Measurements from ENCODE around the gene HS6ST3. TPM values are rescaled to one million over a fixed set of nuclear protein-coding genes. Genes with fewer than 3 reads are reported as not detected.
"Not testable (repeated sequence)": the region's sequence is repeated elsewhere in the genome, so short reads cannot be mapped to it uniquely, and the experiment has no call there.

HS6ST3 gene
- total RNA-seq, 1 donor from 2014 or later: 0.06 TPM

DNA sequence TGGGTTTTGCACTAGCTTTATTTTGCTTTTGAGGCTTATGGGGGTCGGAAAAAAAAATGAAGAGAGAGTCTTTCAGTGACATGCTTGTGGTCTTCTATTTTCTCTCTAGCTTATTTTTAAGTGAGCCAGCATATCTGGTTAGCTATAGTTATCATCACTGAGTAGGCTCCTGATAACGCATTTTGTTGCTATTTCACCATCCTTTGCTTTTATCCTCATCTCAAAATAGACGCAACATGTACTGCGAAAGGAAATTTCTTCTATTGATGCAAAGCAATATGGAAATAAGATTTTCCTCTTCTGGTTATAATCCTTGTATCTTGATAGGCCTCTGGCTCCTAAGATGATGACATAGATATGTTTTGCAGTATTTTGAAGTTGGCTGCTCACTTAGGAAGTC, 630.5 kb downstream of the HS6ST3 start:
- no peak for DNase-seq (ENCODE audit: low spot score)

DNA sequence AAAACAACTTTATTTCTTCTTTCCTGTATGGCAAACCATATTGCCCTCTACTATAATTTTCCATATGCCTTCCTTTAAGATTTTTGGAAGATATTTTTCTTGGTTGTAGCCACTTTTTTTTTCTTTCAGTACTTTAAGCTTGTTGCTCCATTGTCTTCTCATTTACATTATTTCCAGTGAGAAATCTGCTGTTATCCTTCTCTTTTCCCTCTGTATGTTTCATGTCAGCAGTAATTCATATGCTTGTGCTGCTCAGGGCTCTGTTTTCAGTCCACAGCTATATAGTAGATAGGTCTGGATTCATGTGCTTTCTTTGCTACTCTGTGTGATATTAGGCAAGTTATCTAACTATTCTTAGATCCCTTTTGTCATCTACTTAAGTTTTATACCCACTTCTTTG, 636.7 kb downstream of the HS6ST3 start:
- no peak for DNase-seq (ENCODE audit: low spot score)

DNA sequence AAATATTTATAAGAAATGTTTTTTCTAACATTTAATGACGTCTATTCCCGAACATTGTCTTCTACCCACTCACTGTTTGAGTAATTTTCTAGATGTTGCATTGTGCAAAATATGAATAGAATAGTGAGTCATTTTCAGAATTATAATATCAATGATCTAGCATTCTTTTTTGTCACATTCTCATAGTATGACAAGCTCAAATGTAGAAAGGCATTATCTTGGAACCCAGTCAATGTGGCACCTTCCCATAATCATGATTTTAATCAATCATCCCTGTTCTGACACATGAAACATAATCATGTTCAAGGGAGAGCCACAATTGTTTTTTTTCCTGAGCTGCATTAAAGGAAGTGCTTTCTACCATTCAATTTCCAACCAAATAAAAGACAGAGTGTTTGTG, 638.6 kb downstream of the HS6ST3 start:
- no peak for DNase-seq (ENCODE audit: low spot score)

DNA sequence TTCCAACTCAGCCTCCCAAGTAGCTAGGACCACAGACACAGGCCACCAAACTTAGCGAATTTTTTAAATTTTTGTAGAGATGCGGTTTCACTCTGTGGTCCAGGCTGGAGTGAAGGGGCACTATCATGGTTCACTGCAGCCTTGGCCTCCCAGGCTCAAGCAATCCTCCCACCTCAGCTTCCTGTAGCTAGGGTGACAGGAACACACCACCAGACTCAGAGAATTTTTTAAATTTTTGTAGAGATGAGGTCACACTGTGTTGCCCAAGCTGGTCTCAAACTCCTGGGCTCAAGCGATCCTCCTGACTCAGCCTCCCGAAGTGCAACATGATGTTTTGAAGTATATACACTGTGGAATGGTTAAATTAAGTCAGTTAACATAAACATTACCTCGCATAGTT, 640.8 kb downstream of the HS6ST3 start:
- no peak for DNase-seq (ENCODE audit: low spot score)

DNA sequence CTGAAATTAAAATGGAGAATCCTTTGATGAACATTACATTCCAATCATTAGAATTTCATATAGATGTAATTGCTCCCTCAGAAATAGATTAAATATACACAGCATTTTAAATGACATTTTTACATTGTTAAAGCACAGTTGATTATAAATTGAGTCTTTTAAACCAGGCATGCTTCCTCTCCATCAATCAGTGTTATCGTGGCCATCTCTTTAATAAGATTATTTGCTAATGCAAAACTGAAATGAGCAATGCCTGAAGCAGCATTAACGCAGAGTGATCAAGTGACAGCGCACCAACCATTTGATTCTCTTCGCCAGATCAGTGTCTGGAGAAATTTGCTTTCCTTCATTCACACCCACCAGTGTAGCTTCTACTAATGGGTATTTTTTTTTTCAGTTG, 644.6 kb downstream of the HS6ST3 start:
- no peak for DNase-seq (ENCODE audit: low spot score)

DNA sequence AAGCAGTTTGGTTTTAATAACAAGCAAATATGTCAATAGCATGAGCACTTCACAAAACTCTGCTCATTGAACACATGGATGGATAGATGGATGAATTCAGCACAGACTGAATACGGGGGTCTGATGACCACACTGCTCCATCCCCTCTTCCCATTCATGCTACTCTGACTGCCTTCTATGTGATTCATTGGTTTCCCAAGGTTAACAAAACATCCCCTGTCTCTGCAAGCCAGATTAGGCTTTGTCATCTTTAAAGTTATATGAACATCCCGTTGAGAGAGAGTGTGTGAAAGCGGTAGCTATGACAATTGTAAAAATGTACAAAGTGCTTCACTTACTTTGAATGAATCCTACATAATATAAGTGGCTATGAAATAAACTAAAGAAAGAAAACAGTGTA, 651.9 kb downstream of the HS6ST3 start:
- DNase-seq (ENCODE audit: low spot score): no peak

DNA sequence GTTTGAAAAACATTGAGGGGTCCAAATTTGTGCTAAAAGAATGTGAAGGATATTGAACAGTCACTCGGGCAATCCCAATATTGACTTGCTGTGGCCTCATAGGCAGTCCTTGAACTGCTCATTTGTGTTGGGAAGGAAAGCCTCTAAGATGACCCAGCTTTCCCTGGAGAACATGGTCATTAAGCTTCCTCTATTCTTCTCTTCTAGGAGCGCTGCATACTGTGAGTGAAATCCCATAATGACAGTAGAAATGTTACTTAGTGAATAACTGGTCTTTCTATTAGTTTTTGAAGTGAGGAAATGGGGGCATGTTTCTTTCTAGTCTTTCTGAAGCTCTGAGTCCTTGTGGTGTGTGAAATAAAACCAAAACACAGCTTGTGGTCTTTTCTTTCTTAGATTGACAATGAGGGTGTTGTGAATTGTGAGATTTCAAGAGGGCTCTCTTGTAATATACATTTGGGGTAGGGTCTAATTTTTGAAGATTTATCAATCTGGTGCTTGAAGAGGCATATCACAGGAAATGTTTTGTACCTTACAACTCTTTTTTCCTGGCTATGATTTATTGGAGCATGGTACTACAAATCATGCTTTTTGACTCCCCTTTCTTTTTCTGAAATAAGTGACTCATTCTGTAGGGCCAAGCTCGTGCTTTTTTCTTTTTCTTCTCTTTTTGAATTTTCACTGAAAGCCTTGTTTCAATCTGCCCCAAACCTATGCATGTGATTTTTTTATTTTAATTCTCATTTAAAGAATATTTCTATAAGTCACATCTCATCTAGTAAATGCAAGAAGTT, 653.6 kb downstream of the HS6ST3 start:
- no peak for DNase-seq (ENCODE audit: low spot score)

DNA sequence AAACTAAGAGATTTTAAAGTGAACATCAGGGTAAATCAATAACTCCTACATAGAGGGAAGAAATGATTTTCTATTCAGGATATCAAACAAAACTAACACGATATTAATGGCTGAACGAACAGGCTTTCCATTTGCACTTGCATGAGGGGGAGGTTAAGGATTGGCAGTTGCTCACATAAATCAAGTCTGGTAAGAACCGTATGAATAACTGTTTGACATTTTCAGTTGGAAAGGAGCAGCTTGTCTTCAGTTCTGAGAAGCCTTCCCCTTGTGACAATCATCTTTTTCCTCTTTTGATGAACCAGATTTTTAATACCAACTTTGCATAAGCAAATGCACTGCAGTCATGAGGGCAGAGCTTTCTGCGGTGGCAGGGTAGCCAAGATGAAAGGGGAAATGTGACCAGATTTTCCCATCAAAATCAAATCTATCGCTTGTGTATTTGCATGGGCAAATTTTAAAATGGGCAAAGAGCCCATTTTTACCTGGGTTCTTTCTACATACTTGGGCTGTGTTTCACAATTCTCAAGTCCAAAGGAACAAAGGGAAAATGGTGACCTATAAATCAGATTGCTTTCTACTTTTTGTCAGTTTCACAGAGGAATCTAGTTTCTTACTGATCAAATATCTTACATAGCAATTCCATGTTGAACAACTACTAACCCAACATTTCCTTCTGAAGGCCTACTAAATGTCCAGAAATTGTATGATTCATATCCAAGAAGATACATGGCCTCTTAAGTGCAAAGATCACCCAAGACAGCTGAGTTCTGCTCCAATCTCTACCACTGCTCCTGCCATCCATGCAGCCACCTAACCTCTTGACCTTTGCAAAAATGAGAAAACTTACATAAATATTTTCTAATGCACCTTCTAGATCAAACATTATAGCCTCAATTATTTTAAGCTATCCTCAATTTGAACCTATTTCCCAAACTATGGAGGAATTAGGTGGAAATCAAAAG, 654.7 kb downstream of the HS6ST3 start:
- DNase-seq (ENCODE audit: low spot score): no peak

DNA sequence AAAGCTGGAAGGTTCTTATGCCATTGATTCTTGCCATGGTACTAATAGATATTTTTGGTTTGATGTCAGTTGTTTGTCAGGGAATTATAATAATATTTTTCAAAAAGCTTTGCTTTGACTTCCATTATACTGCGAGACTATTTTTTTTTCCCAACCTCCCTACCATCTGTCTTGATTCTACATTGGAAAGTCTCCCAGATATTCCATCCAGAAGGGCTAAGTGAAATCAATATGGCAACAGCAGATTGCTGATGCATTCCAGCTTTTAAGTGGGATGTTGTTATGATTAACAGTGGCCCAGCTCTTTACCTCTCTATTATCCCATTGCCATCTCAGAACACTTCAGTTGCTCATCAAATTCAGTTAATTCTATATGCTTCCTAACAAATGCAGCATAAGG, 657.0 kb downstream of the HS6ST3 start:
- DNase-seq (ENCODE audit: low spot score): no peak

DNA sequence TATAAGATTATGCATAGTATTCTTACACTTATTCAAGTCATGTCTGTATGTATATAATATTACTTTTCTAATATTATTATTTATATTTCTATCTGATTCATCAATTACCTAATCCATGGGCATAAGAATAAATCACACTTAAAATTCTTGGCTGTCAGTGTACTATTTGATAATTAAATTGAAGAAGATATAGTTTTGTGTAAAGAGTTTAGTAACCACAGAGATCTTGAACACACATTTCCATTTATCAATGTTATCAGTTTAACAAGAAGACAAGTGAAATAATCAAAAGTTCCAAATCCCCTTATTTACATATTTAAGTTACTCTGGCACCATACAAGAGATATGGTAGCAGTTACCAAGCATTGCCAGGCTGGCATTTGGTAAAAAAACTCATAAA, 659.9 kb downstream of the HS6ST3 start:
- DNase-seq (ENCODE audit: low spot score): no peak

DNA sequence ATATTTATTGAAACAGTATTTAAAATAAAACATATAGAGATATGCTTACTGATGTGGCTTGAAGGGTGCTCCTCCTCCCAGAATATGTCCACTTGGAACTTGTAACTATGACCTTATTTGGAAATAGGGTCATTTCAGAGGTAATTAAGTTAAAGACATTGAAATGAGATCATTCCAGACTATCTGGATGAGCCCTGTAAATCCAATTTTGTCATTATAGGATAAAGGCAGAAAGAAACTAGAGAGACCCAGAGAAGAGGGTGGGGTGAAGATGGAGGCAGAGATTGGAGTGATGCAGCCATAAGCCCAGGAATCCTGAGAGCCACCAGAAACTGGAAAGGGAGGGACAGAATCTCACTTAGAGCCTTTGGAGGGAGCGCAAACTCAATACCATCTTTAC, 661.2 kb downstream of the HS6ST3 start:
- DNase-seq (ENCODE audit: low spot score): no peak

DNA sequence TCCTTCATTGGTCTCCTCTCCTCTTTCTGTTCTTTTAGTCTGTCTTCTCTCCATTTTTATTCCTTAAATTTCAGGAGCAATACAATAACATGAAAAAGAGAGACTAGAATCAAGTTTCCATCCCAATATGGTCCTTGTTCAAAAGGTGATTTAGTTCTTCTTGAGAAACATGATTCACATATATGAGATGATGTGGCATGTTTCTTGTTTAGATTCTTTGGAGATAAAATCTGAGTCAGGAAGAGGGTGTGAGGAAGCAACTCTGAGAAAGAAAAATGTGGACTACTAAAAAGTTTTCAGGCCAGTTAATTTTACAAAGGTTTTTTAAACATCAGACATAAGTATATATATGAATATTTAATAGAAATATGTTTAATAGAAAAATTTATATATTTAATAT, 673.0 kb downstream of the HS6ST3 start:
- no peak for DNase-seq (ENCODE audit: low spot score)

DNA sequence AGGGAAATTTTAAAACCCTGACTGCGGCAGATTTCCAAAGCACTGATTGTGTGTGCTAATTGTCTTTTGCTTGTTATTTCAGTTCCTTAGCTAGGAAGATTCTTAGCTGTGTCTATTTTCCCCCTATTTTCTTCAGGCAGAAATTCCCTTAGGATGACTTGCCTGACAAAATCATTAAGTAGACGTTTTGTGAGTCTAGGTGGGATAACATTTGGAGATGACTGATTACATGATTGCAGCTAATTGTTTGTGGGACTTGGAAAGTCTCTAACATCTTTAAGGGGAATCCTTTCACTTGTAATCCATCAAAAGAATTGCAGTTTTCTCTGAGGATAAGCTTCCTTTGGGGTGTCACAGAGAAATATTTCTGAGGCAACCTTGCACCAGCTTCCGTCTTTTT, 676.4 kb downstream of the HS6ST3 start:
- no peak for DNase-seq (ENCODE audit: low spot score)

DNA sequence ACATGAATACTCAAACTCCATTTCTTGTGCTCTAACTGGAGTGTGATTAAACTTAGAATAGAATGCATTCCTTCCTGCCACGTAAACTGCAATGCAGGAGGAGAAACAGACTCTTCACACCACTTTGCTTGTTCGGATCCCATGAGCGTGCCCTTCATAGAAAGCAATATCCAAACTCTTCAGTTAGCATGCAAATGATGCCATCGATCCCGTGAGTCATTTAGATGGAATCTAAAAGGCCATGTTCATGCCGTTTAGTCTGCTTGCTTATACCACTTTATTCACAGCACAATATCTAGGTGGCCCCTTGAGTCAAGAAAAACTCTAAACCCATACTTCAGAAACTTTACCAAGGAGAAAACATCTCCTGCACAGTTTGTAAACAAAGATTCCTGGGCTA, 678.6 kb downstream of the HS6ST3 start:
- DNase-seq (ENCODE audit: low spot score): no peak

DNA sequence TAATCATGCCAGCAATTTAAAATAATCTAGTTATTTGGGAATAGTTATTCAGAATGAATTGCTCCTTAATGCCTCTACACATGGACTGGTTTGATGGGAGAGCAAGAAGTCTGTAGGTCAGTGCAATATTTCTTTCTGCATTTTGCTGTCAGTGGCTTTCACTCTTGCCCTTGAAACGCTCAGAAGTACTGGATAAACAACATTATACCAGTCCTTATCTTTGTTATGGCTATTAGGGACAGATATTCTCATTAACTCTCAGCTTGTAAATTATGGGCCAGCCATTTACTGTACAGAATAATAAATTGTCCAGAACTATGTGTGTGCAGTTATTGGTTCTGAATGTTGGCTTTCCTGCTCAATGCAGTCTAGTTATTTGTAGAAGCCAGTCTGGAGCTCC, 680.0 kb downstream of the HS6ST3 start:
- no peak for DNase-seq (ENCODE audit: low spot score)

DNA sequence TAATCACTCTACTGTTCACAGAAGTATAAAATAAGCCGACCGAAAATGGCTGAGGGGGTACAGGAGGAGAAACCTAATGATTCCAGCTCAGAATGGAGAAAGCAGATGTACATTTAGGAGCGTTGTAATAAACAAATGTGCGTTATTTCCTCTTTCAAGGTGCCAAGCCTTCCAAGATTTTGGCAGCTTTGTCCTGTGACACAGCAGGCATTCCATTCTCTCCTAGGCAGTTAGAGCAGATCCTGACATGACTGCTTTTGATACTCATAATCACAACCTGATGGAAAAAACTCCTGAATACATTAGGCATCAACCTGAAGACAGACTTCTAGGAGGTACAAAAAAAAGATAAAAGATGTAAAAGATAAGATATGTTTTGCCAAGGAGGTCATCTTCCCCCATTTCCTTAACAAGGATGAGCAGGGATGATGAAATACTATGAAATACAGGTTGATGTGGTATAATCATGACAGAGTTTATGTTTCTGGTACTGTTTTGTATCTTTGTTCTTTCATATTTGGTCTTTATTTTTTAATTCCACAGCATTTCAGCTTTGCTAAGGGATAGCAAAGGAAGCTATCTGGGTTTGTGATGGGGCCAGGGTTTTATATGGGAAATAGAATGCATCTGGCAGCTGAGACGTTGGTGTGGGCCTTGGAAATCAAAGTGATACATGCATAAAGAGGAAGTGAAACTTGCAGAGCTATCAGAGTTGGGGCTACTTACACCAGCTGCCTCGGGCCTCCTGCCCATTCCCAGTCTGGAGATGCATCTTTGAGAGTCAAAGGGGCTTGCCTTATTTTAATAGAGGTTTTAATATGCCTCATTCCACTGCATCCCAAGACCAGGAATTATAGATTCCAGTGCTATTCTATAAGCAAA, 681.8 kb downstream of the HS6ST3 start:
- DNase-seq (ENCODE audit: low spot score): no peak

DNA sequence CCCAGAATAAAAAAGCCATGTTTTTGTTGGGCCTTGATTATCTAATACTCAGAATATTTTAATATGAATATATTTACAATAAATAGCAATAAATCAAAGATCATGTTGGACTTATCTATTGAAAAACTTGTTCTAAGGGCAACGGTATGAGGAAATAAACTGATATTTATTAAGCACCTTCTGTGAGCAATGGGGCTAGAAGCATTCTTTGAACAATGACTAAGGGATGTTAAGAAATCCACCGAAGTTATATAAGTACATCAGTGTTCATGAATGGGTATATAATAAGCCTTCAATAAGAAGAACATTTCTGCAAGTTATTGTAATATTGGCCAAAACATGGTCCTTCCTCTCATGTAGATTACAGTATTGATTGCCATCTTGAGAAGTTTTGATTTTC, 682.5 kb downstream of the HS6ST3 start:
- DNase-seq (ENCODE audit: low spot score): no peak

DNA sequence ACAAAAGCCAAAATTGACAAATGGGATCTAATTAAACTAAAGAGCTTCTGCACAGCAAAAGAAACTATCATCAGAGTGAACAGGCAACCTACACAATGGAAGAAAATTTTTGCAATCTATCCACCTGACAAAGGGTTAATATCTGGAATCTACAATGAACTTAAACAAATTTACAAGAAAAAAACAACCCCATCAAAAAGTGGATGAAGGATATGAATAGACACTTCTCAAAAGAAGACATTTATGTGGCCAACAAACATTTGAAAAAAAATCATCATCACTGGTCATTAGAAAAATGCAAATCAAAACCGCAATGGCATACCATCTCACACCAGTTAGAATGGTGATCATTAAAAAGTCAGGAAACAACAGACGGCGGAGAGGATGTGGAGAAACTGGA, 688.4 kb downstream of the HS6ST3 start:
- not testable (repeated sequence) for DNase-seq (ENCODE audit: low spot score)

DNA sequence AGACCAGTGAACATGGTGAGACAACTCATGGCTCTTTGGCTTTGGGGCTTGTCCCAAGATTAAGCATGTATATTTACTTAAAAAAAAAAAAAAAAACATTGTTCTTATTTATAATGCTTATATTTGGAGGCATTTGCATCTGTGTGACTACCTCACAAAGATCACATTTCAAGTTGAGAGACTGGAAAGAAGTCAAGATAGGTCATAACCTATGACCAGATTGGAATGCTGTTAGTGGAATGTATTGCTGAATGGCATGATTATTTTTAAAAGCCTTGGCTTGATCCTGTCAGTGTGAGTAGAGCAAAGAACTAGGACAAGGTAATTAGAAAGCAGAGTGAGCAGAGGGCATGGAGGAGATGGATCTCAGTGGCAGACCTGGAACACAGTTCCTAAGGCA, 689.8 kb downstream of the HS6ST3 start:
- DNase-seq (ENCODE audit: low spot score): no peak

DNA sequence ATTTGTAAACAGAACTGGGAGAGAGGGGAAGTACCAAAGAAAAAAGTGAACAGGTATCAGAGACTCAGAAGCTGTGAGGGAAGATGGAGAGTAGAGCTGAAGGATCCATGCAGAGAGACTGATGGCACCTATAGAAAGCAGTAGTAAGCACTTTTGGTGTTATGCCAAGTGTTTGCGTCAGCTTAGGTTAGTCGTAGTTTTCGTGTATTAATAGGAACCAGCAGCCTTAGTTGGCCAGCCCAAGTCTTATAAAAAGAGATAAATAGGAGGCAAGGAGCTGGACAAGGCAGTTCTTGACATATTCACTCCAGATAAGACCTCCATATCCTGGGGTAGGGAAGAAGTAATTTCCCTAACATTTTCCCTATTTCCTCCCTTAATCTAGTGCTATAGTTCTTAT, 690.2 kb downstream of the HS6ST3 start:
- no peak for DNase-seq (ENCODE audit: low spot score)

DNA sequence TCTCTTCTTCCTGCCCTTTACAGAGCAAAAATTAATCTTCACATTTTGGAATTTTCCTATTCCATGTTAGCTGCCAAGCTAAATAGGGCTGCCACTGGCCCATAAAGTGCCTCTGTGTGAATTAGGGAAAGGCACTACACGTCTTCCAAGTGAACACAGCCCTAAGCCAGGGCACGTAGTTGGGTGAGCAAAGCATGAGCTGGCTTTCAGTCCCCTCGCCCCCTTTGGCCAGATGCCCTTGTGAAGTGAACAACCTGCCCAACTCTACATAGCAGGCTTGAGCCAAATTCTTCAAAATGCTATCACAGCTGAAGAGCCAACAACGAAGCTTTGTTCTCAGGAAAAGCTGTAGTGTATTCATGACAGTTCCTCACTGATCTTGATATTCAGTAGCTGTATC, 691.2 kb downstream of the HS6ST3 start:
- no peak for DNase-seq (ENCODE audit: low spot score)

DNA sequence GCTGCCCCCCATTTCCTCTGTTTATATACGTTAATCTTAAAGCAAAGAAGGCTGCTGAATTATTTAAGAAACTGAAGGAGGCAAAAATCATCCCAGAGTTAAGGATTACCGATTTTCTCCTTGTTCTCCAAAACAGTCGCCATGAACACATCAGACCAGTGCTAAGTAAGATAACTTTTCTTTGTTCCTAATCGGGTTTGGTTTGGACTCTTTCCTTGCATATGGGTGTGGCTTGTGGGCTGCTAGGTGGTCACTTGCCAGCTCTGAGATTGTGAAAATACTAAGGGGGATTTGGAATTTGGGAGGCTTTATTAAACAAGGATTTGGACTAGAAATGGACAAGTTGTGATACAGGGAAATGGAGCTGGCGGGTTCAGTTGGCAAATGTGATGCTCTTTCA, 692.3 kb downstream of the HS6ST3 start:
- no peak for DNase-seq (ENCODE audit: low spot score)

Measured in mesenteric fat pad (tissue), 1 donor.